GM12878 (cell line): ENCODE results near the gene SRPRB. TPM values are rescaled to one million over a fixed set of nuclear protein-coding genes. Genes with fewer than 3 reads are reported as not detected.

Experiments
- ATAC-seq: fragments of 200-7000 bp; cut with Tn5 transposase; 3 replicates; pipeline ENCODE4 v1.9.1; 2020; ENCODE audit warnings: mild to moderate bottlenecking, moderate library complexity
- BruUV-seq: library from RNA; stranded (reverse); fragments of 400-500 nt; replicated peaks from 2 replicates; lab custom pipeline; 2021; lab: Mats Ljungman, UMichigan
- CTCF ChIA-PET: fragments of 300-600 bp; sonication (Branson Sonifier 250); formaldehyde crosslinking; extraction: SDS; loops from one replicate; lab custom pipeline; 2021; ENCODE audit warnings: inconsistent platforms; lab: Yijun Ruan, JAX
- POLR2A ChIA-PET: fragments of 350-600 bp; formaldehyde crosslinking; extraction: SDS; loops from one replicate; lab custom pipeline; 2021; ENCODE audit warnings: inconsistent platforms; lab: Charles Lee
- RAD21 ChIA-PET: fragments of 300-600 bp; sonication (Branson Sonifier 250); formaldehyde crosslinking; loops from one replicate; lab custom pipeline; 2023; ENCODE audit warnings: antibody characterized with exemption; ENCODE audit not compliant: unreplicated experiment; lab: Charles Lee
- SMC1A ChIA-PET: fragments of 300-600 bp; sonication (Branson Sonifier 250); formaldehyde crosslinking; loops from one replicate; lab custom pipeline; 2023; ENCODE audit not compliant: unreplicated experiment, uncharacterized antibody; lab: Charles Lee
- DNase-seq: peaks from one replicate; pipeline ENCODE4 v3.0.0-alpha.2; 2011; ENCODE audit warnings: low read depth, low spot score
- FAIRE-seq: peaks from 3 replicates; lab custom pipeline; 2011; peaks lifted over from hg19 to GRCh38; lab: Jason Lieb, UNC
- H2AFZ ChIP-seq: 2 replicates; pipeline ENCODE4 v1.6.0; 2011; ENCODE audit warnings: low read depth, low read length, control low read depth; ENCODE audit not compliant: control insufficient read depth
- H3K27ac ChIP-seq: 2 replicates; pipeline ENCODE4 v1.5.1; 2011; ENCODE audit warnings: control low read depth; ENCODE audit not compliant: control insufficient read depth, insufficient read depth
- H3K27me3 ChIP-seq, 2 experiments: replicated peaks in 1 of 2; 2 replicates each; pipeline versions ENCODE4 v1.6.0 to v1.6.1; 2011; ENCODE audit warnings: low read length in 1 of 2; ENCODE audit not compliant: control insufficient read depth in 2 of 2, insufficient read depth in 2 of 2
- H3K36me3 ChIP-seq, 2 experiments: 2 replicates each; pipeline ENCODE4 v1.5.1; 2011; ENCODE audit warnings: low read length in 1 of 2; ENCODE audit not compliant: control insufficient read depth in 2 of 2, insufficient read depth in 2 of 2
- H3K4me1 ChIP-seq: 2 replicates; pipeline ENCODE4 v1.6.1; 2011; ENCODE audit warnings: mild to moderate bottlenecking, low read length, moderate library complexity, mixed read lengths; ENCODE audit not compliant: control insufficient read depth, insufficient read depth
- H3K4me2 ChIP-seq: 2 replicates; pipeline ENCODE4 v1.6.0; 2011; ENCODE audit warnings: control low read depth; ENCODE audit not compliant: control insufficient read depth, insufficient read depth
- H3K4me3 ChIP-seq: fragments of 200-600 bp; sonication (generic); 2 replicates; pipeline ENCODE4 v1.5.1; 2016
- H3K79me2 ChIP-seq: 2 replicates; pipeline ENCODE4 v1.6.0; 2011; ENCODE audit warnings: low read length; ENCODE audit not compliant: control insufficient read depth, insufficient read depth
- H3K9ac ChIP-seq: 2 replicates; pipeline ENCODE4 v1.8.0; 2011; ENCODE audit warnings: low read length, control low read depth, mixed read lengths; ENCODE audit not compliant: control insufficient read depth, insufficient read depth
- H3K9me3 ChIP-seq: replicated peaks from 3 replicates; pipeline ENCODE4 v1.5.1; 2011; ENCODE audit warnings: mild to moderate bottlenecking, low read length; ENCODE audit not compliant: control insufficient read depth, insufficient read depth
- H4K20me1 ChIP-seq: 2 replicates; pipeline ENCODE4 v1.6.0; 2011; ENCODE audit not compliant: control insufficient read depth, insufficient read depth
- CBFB ChIP-seq: IDR thresholded peaks from 2 replicates; pipeline ENCODE4 v1.6.1; 2016; ENCODE audit warnings: antibody characterized with exemption, low read depth
- DPF2 ChIP-seq: fragments of 450-650 bp; IDR thresholded peaks from 2 replicates; pipeline ENCODE4 v1.6.1; 2017; ENCODE audit warnings: mild to moderate bottlenecking
- EP300 ChIP-seq, 2 experiments: fragments of 150-350 bp in 1 of 2; IDR thresholded peaks; 2 replicates each; pipeline ENCODE4 v1.6.1; 2011 to 2012; ENCODE audit warnings: low read depth in 2 of 2, low read length in 2 of 2, borderline replicate concordance in 1 of 2, improper control_type of control experiment in 1 of 2, inconsistent platforms in 1 of 2; ENCODE audit not compliant: control insufficient read depth in 1 of 2
- JUNB ChIP-seq: IDR thresholded peaks from 2 replicates; pipeline ENCODE4 v1.6.1; 2016; ENCODE audit warnings: antibody characterized with exemption, mild to moderate bottlenecking
- MTA3 ChIP-seq: IDR thresholded peaks from 2 replicates; pipeline ENCODE4 v1.6.1; 2012; ENCODE audit warnings: low read length, inconsistent platforms, borderline replicate concordance
- NFYA ChIP-seq: IDR thresholded peaks from 2 replicates; pipeline ENCODE4 v1.6.1; 2011; ENCODE audit warnings: low read depth, mild to moderate bottlenecking, low read length, improper control_type of control experiment, borderline replicate concordance
- NR2C2 ChIP-seq: IDR thresholded peaks from 2 replicates; pipeline ENCODE4 v1.6.1; 2011; ENCODE audit warnings: borderline replicate concordance, low read depth; ENCODE audit not compliant: control insufficient read depth, insufficient read length
- SMAD5 ChIP-seq: IDR thresholded peaks from 2 replicates; pipeline ENCODE4 v1.6.1; 2016; ENCODE audit warnings: antibody characterized with exemption, low read depth
- SMC3 ChIP-seq: IDR thresholded peaks from 2 replicates; pipeline ENCODE4 v1.6.1; 2011; ENCODE audit warnings: low read length, improper control_type of control experiment, borderline replicate concordance
- TCF3 ChIP-seq: IDR thresholded peaks from 2 replicates; pipeline ENCODE4 v1.6.1; 2012; ENCODE audit warnings: low read depth, mild to moderate bottlenecking, low read length, borderline replicate concordance; ENCODE audit not compliant: insufficient read depth
- YY1 ChIP-seq: IDR thresholded peaks from 2 replicates; pipeline ENCODE4 v1.6.1; 2011; ENCODE audit warnings: low read depth, mild to moderate bottlenecking, low read length
- WGBS: methylation state at CpG from one replicate; pipeline ENCODE4 v1.1.6; 2016; ENCODE audit warnings: low lambda C conversion rate; ENCODE audit not compliant: insufficient replicate concordance, insufficient coverage; ENCODE audit errors: missing lambda C conversion rate; 5-methylcytosine and 5-hydroxymethylcytosine counted together
- in situ Hi-C: fragments of 300-500 bp; cut with MboI; formaldehyde crosslinking; loops from 9 replicates; pipeline ENCODE4 v1.14.3; 2018; ENCODE audit warnings: mixed read lengths
- intact Hi-C: fragments of 100-400 bp; cut with micrococcal nuclease; formaldehyde crosslinking; loops from one replicate; pipeline ENCODE4 v1.14.2; 2022; ENCODE audit not compliant: unreplicated experiment
- polyA plus RNA-seq, 11 experiments: library from polyadenylated mRNA; depleted of rRNA in 4 of 11; unstranded in 6 of 11; stranded (reverse) in 5 of 11; fragments of >200 nt; fragmentation: Nextera tagmentation in 4 of 11; fragmentation: Illumina TruSeq in 1 of 11; extraction: Ambion mirVana in 4 of 11; extraction: Trizol in 1 of 11; gene quantifications; 1 replicate in 1 of 11; 2 replicates in 10 of 11; pipeline versions ENCODE4 v1.2.1 to v1.2.3, GENCODE V29; 2011 to 2016; ENCODE audit warnings: inconsistent platforms in 2 of 11, missing spikeins in 2 of 11, low read depth in 1 of 11
- total RNA-seq, 4 experiments: library from RNA; depleted of rRNA in 3 of 4; stranded (reverse); fragments of >200 nt in 3 of 4; fragmentation: Illumina TruSeq in 1 of 4; extraction: Trizol in 1 of 4; gene quantifications; 2 replicates each; pipeline versions ENCODE4 v1.2.1 to v1.2.3, GENCODE V29; 2013 to 2021
- TF ChIP-seq, protein P1 (sequence below): fragments of 150-350 bp; IDR thresholded peaks from 2 replicates; pipeline ENCODE4 v1.6.1; 2016; ENCODE audit warnings: low read depth, low read length

The SRPRB gene
- total and polyA plus RNA-seq, 10 of the 15 experiments (the other 5 are each of a cell fraction or from before 2014, with no cell fraction given), result 30.6 to 107 (median 46.6) TPM

DNA sequence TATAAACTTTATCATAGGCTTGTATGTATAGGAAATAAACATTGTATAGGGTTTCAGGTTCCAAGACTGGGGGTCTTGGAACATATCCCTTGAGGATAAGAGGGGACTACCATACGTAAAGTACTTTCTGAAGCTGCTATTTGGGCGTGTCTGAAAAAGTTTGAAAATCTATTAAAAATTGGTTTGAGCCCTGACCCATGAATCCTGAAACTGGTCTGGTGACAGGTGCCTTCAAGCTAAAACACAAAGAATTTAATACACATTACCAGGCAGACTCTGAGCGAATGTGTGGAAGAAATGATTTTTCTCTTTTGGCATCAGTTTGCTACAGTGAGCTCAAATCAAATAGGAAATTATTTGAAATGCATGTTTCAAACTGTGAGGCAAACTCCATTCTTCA lies 43.1 kb upstream of the SRPRB start:
- H3K4me1 ChIP-seq, result no peaks in the 10 kb centered on the region
- no peak for TF ChIP-seq NFYA
- TF ChIP-seq YY1, result no peak
- no peak for TF ChIP-seq DPF2
- TF ChIP-seq JUNB, result no peak
- ChIA-PET POLR2A (no interaction called here), CTCF (no interaction called here), SMC1A (no interaction called here), RAD21 (no interaction called here)
- no peak overlapping the region for H3K27ac ChIP-seq
- H2AFZ ChIP-seq, result no peak overlapping the region
- H3K9me3 ChIP-seq, result no peaks in the 10 kb centered on the region
- WGBS, result 56% methylated on average over 3 of the region's 3 CpGs
- no TSS peak for BruUV-seq
- FAIRE-seq (no peak), DNase-seq (no peak), ATAC-seq (no peak)
- peaks cover 4 to 11% of the 10 kb centered on the region in 2 experiments; a peak in 2 of 4 replicates for H3K27me3 ChIP-seq
- H3K4me2 ChIP-seq, result no peak overlapping the region
- no peaks in the 10 kb centered on the region for H4K20me1 ChIP-seq
- no peaks in the 10 kb centered on the region for H3K36me3 ChIP-seq
- H3K9ac ChIP-seq, result no peak overlapping the region
- H3K4me3 ChIP-seq, result no peak overlapping the region
- H3K79me2 ChIP-seq, result no peaks in the 10 kb centered on the region
- intact Hi-C loops (no loop called here), in situ Hi-C loops (no loop called here)

DNA sequence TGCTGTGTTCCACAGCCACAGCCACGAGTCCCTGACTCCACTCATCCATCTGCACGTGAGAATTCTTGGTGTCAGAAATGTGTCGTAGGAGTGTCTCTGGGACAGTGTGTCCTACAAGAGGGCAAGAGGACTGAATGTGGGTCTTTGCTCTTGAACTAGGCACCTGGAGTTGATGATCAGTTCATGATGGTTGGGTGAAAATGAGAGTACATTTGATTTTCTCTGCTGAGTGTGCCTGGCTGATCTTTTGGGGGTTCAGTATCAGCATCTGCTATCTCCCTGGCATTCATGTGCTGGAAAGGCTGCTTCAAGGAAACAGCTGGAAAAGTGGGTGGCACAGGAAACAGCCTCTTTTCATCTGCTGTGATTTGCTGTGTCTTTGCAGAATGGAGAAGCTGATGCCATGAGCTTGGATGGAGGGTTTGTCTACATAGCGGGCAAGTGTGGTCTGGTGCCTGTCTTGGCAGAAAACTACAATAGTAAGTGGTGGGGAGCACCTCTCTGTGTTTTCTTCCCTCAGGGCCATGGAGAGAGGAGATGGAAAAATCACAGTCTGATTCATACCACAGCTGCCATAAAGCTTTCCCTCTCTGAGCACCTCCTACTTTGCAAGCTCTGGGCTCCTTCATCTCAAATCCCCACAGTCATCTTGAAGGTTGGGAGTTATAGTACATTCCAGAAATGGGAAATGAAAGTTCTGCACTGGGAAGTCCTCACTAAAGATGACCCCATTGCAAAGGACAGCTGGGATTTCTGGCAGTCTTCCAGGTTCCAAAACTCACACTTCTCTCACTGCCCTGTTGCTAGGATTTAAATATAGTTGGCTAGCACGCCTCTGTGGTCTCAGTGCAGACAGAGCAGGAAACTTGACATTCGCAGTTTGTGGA lies 41.6 kb upstream of the SRPRB start:
- Histone ChIP-seq H3K27me3 (peaks cover 3 to 11% of the 10 kb centered on the region in 2 experiments; a peak in 2 of 4 replicates), H3K9ac (no peak overlapping the region), H3K4me2 (no peak overlapping the region), H3K36me3 (no peaks in the 10 kb centered on the region), H3K79me2 (no peaks in the 10 kb centered on the region), H4K20me1 (no peaks in the 10 kb centered on the region), H2AFZ (no peak overlapping the region), H3K4me3 (no peak overlapping the region), H3K4me1 (no peaks in the 10 kb centered on the region), H3K27ac (no peak overlapping the region), H3K9me3 (no peaks in the 10 kb centered on the region)
- WGBS, result 34% methylated on average over 6 of the region's 6 CpGs
- no TSS peak for BruUV-seq
- intact Hi-C loops, result no loop called here
- FAIRE-seq (no peak), ATAC-seq (no peak), DNase-seq (no peak)
- ChIA-PET RAD21 (no interaction called here), POLR2A (no interaction called here), SMC1A (no interaction called here), CTCF (interaction anchor here (0.7 kb wide), 1 partner anchor 12 kb away, joined by 3 read pairs; no protein-coding TSS in a partner anchor)
- in situ Hi-C loops, result no loop called here
- TF ChIP-seq, protein P1, sequence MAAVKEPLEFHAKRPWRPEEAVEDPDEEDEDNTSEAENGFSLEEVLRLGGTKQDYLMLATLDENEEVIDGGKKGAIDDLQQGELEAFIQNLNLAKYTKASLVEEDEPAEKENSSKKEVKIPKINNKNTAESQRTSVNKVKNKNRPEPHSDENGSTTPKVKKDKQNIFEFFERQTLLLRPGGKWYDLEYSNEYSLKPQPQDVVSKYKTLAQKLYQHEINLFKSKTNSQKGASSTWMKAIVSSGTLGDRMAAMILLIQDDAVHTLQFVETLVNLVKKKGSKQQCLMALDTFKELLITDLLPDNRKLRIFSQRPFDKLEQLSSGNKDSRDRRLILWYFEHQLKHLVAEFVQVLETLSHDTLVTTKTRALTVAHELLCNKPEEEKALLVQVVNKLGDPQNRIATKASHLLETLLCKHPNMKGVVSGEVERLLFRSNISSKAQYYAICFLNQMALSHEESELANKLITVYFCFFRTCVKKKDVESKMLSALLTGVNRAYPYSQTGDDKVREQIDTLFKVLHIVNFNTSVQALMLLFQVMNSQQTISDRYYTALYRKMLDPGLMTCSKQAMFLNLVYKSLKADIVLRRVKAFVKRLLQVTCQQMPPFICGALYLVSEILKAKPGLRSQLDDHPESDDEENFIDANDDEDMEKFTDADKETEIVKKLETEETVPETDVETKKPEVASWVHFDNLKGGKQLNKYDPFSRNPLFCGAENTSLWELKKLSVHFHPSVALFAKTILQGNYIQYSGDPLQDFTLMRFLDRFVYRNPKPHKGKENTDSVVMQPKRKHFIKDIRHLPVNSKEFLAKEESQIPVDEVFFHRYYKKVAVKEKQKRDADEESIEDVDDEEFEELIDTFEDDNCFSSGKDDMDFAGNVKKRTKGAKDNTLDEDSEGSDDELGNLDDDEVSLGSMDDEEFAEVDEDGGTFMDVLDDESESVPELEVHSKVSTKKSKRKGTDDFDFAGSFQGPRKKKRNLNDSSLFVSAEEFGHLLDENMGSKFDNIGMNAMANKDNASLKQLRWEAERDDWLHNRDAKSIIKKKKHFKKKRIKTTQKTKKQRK, result no peak
- TF ChIP-seq MTA3, result no peak
- TF ChIP-seq SMC3, result no peak
- TF ChIP-seq CBFB, result no peak
- no peak for TF ChIP-seq TCF3
- TF ChIP-seq EP300 (IDR thresholded peaks at IDR 0.05; ENCODE audit: borderline replicate concordance in 1 of 2, control insufficient read depth in 1 of 2, low read depth in 2 of 2, low read length in 2 of 2), result no peak
- TF ChIP-seq NR2C2, result no peak
- no peak for TF ChIP-seq SMAD5
